Pancreas (tissue), 10 donors: Measurements from ENCODE around the gene FXYD1. TPM values are rescaled to one million over a fixed set of nuclear protein-coding genes. Genes with fewer than 3 reads are reported as not detected.

Experiments used
- ATAC-seq, 4 donors: fragments of 200-7000 bp; cut with Tn5 transposase; one replicate each; pipeline versions ENCODE4 v1.8.0 to v1.9.1; 2020; ENCODE audit warnings: mild to moderate bottlenecking in 4 of 4, moderate library complexity in 4 of 4
- DNase-seq, 6 donors: peaks; one replicate each; pipeline ENCODE4 v3.0.0-alpha.2; 2020
- FAIRE-seq: peaks from 2 replicates; lab custom pipeline; 2012; peaks lifted over from hg19 to GRCh38; lab: Jason Lieb, UNC
- H3K27ac ChIP-seq, 4 donors: fragments of 200-600 bp; sonication (generic); 1 replicate in 3 of 4; 2 replicates in 1 of 4; pipeline versions ENCODE4 v1.5.0 to v1.8.0; 2020
- H3K27me3 ChIP-seq, 4 donors: fragments of 200-600 bp; one replicate each; pipeline ENCODE4 v1.8.0; 2021
- H3K36me3 ChIP-seq, 3 donors: fragments of 200-600 bp; sonication (generic) in 1 of 3; one replicate each; pipeline versions ENCODE4 v1.5.0 to v1.8.0; 2020 to 2021
- H3K4me1 ChIP-seq, 3 donors: fragments of 200-600 bp; one replicate each; pipeline ENCODE4 v1.8.0; 2021
- H3K4me3 ChIP-seq, 4 donors: fragments of 200-600 bp; sonication (generic) in 2 of 4; one replicate each; pipeline versions ENCODE4 v1.5.0 to v1.8.0; 2020 to 2021
- H3K9me3 ChIP-seq, 4 donors: fragments of 200-600 bp; one replicate each; pipeline ENCODE4 v1.8.0; 2021
- CTCF ChIP-seq, 4 donors: fragments of 200-600 bp; sonication (generic) in 3 of 4; IDR thresholded peaks; one replicate each; pipeline versions ENCODE4 v1.5.0 to v1.8.0; 2021; ENCODE audit warnings: antibody characterized with exemption in 4 of 4
- WGBS, 2 donors: extraction: QIAGEN DNeasy Blood & Tissue Kit; methylation state at CpG; one replicate each; pipeline ENCODE4 v1.1.7; 2013; 5-methylcytosine and 5-hydroxymethylcytosine counted together
- intact Hi-C, 3 donors: fragments of 100-400 bp; cut with DNase I; formaldehyde crosslinking; loops; one replicate each; pipeline versions ENCODE4 v1.11.1 to v1.14.2; 2022
- polyA plus RNA-seq, 2 donors: library from polyadenylated mRNA; stranded (reverse); fragments of 200-250 nt; gene quantifications; one replicate each; pipeline ENCODE4 v1.2.3, GENCODE V29; 2013
- total RNA-seq, 6 donors: library from RNA; stranded (reverse); fragmentation: NEBNext Ultra II Directional in 4 of 6; extraction: Animal tissue kit (Norgen Biotek cat#: 25700) in 4 of 6; gene quantifications; one replicate each; pipeline versions ENCODE4 v1.2.1 to v1.2.4, GENCODE V29; 2021 to 2023
- donor health status: healthy with polysubstance abuse.
- donor health status: DM: no; HTN: no; CAD: no; lungs with moderate emphysema.
- donor health status: DM: no; HTN: no; CAD: no.
- donor health status: control.
- donor health status: control.
- donor health status: Bipolar disorder and iron deficiency.
- donor health status: DM: yes; HTN: yes; CAD: no.
- donor health status: DM: no; HTN: no; CAD: no.
- donor health status: DM: no; HTN: no; CAD: no.
- donor health status: DM: yes; HTN: yes; CAD: no.

FXYD1 gene
- total and polyA plus RNA-seq, 8 donors: 2.8 to 16.1 (median 6.0) TPM

- H3K4me3 ChIP-seq: no peak overlapping the region
- H3K9me3 ChIP-seq: no peaks in the 10 kb centered on the region
- H3K27ac ChIP-seq: no peak overlapping the region
- no peaks in the 10 kb centered on the region for H3K27me3 ChIP-seq
- no peak for FAIRE-seq
- TF ChIP-seq CTCF (IDR thresholded peaks at IDR 0.05): no peak
- DNase-seq: peak in 1 of 6 donors; percentile 17
- peaks cover 0 to 12% (median 0%) of the 10 kb centered on the region in 3 donors for H3K4me1 ChIP-seq
- 66 to 74% methylated on average over 7 of the region's 7 CpGs for WGBS, 2 donors
- no peaks in the 10 kb centered on the region for H3K36me3 ChIP-seq
- intact Hi-C loops: no loop called here
- ATAC-seq: peak in 1 of 4 donors; percentile 28
Observed at GRCh38 chr19:35120492-35120891, 18.1 kb upstream of the FXYD1 start.

GRCh38 chr19:35120898-35121297 lies 17.7 kb upstream of the FXYD1 start:
- intact Hi-C loops: no loop called here
- ATAC-seq: no peak
- no peaks in the 10 kb centered on the region for H3K27me3 ChIP-seq
- H3K9me3 ChIP-seq: no peaks in the 10 kb centered on the region
- no peak for DNase-seq
- no peak for FAIRE-seq
- peaks cover 0 to 12% (median 0%) of the 10 kb centered on the region in 3 donors for H3K4me1 ChIP-seq
- no peak overlapping the region for H3K4me3 ChIP-seq
- WGBS, 2 donors: 80 to 82% methylated on average over 7 of the region's 7 CpGs
- H3K27ac ChIP-seq: no peak overlapping the region
- H3K36me3 ChIP-seq: no peaks in the 10 kb centered on the region
- TF ChIP-seq CTCF (IDR thresholded peaks at IDR 0.05): no peak

- FAIRE-seq (no peak), ATAC-seq (no peak), DNase-seq (no peak)
- TF ChIP-seq CTCF (IDR thresholded peaks at IDR 0.05): no peak
- H3K9me3 ChIP-seq: no peaks in the 10 kb centered on the region
- intact Hi-C loops: no loop called here
- H3K4me1 ChIP-seq: peaks cover 0 to 12% (median 0%) of the 10 kb centered on the region in 3 donors
- WGBS, 2 donors: 90 to 93% methylated on average over 19 of the region's 19 CpGs
- no peak overlapping the region for H3K4me3 ChIP-seq
- no peaks in the 10 kb centered on the region for H3K27me3 ChIP-seq
- H3K27ac ChIP-seq: no peak overlapping the region
- H3K36me3 ChIP-seq: no peaks in the 10 kb centered on the region
Observed at GRCh38 chr19:35122687-35123551, 15.7 kb upstream of the FXYD1 start.

- no peak for FAIRE-seq
- WGBS, 2 donors: 69 to 80% methylated on average over 5 of the region's 5 CpGs
- peak in 3 of 4 donors; percentile 12 to 30 (median 16) for ATAC-seq
- TF ChIP-seq CTCF (IDR thresholded peaks at IDR 0.05): no peak
- H3K27ac ChIP-seq: no peak overlapping the region
- no peak overlapping the region for H3K4me3 ChIP-seq
- DNase-seq: peak in 2 of 6 donors; percentile 57 to 59
- intact Hi-C loops: no loop called here
- H3K4me1 ChIP-seq: peaks cover 0 to 12% (median 0%) of the 10 kb centered on the region in 3 donors
- H3K27me3 ChIP-seq: no peaks in the 10 kb centered on the region
- H3K9me3 ChIP-seq: no peaks in the 10 kb centered on the region
- H3K36me3 ChIP-seq: no peaks in the 10 kb centered on the region
Observed at GRCh38 chr19:35123573-35123972, 15.1 kb upstream of the FXYD1 start.
